ENCODE data around the gene OR2A25.
"Not testable (repeated sequence)": the region's sequence is repeated elsewhere in the genome, so short reads cannot be mapped to it uniquely, and the experiment has no call there.

OR2A25 gene, protein sequence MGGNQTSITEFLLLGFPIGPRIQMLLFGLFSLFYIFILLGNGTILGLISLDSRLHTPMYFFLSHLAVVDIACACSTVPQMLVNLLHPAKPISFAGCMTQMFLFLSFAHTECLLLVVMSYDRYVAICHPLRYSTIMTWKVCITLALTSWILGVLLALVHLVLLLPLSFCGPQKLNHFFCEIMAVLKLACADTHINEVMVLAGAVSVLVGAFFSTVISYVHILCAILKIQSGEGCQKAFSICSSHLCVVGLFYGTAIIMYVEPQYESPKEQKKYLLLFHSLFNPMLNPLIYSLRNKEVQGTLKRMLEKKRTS

DNA sequence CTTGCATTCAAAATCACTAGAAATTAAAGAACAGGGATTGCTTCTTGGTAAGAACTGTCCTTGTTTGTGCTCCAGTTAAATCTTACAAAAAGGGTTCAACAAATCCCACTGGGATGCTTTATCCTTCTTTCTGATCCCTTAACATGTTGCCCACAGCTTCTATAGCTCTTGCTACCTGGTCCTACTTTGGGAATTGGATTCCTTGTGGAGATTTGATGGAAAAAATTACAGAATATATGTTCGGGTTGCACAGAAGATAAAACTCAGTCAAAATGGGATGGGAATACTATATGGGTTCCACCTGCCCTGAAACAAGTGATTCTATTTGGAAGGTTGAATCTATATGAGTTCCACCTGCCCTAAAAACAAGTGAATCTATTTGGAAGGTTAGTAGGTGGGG, at the start of gene OR2A25:
TSS of gene OR2A25 (plus strand) at position 301 of the 400 bp plus-strand sequence. CDS start 4,409 bp downstream, outside the sequence.
- no peak for DNase-seq

DNA sequence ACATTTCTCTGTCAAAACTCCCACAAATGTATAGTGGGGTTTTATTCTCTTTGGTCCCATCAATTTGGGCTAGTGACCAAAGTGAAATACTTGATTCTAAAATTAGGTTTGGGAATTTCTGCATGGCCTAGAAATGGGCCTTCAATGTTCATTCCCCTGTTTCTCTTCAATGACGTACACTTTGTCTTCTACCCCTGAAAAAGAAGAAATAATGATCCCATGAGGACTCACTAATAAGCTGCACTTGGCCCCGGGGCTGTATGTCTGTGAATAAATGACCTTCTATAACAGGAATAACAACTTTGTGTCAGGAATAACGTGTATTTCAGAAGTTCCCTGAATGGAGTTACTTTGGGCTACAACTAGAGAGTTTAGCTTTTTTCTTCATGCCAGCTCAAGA, 49.3 kb upstream of the OR2A25 start:
- DNase-seq, result no peak

DNA sequence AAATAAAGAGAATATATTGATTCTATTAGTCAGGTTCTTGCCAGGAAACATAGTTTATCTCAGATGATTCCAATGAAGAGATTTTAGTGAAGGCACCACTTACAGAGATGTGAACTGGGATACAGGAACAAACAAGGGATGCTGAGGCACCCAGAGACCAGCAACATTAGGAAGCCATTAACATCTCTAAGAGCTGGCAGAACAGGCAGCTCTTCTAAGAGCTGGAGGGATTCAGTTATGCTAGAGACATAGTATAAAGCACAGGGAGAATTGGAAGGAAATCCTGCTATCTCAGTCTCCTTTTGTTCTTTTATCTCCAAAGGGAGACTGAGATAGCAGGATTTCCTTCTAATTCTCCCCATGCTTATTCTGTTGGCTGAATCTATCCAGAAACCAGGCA, 47.4 kb upstream of the OR2A25 start:
- no peak for DNase-seq

DNA sequence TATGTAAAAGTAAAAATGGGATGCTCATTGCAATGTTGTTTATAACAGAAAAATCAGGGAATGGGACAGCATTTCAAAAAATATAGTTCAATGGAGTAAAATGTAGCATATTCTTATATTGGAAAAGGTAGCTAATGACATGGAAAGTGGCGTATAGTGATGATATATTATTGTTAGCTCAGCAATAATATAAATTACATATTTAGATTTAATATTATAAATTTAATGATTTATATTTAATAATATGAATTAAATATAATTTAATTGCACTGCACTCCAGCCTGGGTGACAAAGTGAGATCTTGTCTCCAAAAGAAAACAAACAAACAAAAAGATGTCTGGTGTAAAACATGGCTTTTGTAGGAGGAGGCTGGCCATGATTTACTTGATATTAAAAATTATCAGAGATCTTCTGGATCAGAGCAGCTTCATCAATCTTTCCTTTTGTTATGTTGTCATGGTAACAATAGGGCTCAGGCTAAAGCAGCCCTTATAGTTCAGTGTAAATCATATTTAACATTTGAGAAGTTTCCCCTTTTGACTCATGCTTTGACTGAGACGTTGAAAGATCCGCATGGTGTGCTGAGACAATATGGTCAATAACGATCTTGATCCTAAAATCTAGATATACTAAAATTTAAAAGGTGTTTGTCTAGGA, 46.3 kb upstream of the OR2A25 start:
- no peak for DNase-seq

DNA sequence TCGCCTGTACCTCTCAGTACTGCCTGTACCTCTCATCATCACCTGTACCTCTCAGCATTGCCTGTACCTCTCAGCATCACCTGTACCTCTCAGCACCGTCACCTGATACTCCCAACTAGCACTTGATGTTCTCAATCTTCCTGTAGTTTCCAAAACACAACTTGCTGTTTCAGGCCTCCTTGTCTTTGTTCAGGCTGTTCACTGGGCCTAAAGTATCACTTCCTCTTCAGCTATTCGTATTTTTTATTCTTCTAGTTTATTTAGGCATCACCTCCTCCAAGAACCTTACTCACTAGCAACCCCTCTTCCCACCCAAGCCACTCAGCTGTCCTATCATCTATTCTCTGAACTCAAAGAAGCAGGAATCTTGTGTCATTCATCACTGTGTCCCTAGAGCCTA, 45.4 kb upstream of the OR2A25 start:
- DNase-seq, result no peak

DNA sequence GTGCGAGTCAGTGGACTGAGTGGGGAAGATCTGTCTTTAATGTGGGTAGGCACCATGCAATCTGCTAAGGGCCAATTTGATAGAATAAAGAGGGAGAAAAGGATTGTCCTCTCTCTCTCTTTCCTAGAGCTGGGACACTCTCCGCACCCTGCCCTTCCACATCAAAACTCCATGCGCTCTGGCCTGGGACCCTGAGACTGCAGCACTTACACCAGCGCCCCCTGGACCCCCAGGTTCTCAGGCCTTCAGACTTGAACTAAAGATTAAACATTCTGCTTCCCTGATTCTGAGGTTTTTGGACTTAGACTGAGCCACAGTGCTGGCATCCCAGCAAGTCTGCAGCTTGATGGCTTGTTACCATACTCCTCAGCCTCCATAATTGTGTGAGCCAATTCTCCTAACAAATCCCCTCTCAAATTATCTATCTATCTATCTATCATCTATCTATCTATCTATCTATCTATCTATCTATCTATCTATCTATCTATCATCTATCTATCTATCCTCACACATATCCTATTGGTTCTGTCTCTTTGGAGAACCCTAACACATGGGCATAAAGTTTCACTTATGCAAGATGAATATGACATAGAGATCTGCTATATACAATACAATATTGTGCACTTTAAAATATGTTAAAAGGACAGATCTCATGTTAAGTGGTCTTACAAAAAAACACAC, 43.3 kb upstream of the OR2A25 start:
- no peak for DNase-seq

DNA sequence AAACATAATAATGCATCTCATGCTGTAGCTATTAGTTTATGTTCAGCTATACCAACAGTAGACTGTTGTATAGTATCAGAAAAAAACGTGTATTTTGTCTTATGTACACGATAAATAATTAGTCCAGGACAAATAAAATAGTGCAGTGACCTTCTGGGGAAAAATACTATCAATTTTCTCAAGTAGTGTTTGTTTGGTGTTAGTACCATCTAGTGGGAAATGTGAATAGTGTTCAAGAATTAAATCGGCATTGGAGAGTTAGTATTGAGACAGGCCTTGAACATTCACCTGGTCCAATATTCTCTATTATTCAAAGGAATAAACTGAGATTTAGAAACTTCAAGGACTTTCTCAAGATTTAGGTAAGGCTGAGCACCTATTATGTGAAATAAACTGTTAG, 42.5 kb upstream of the OR2A25 start:
- DNase-seq, result no peak

DNA sequence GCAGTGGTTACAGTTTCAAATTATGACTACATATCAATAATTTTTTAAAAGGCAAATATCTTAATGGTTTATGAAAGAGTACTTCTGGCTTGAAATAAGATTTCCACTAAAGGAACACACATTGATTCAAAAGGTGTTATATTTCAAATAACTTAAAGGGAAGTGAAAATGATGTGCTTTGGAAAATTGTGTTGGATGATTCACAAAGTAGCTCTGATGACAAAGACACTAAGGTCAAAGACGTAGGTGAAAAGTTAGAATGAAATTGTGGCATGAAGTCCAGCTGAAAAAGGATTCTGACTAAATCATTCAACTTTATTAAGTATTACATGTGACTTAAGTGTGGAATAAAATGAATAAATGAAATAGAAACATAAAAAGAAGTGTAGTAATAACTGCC, 41.6 kb upstream of the OR2A25 start:
- no peak for DNase-seq

DNA sequence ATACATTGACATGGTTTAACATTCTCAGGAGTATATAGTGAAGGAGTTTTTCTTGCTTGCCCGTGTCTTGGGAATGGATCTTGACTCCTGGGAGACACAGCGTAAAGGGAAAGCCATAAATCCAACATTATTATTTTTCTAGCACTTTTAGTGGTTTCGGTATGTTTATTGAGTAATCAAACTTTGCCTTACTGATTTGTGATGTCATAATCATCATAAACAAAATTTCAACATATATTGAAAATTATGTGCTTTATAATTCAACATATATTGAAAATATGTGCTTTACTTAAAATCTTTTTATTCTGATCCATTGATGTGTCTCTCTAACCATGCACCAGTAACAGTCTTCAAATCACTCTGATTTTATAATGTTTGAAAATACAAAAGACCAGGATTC, 41.1 kb upstream of the OR2A25 start:
- no peak for DNase-seq

DNA sequence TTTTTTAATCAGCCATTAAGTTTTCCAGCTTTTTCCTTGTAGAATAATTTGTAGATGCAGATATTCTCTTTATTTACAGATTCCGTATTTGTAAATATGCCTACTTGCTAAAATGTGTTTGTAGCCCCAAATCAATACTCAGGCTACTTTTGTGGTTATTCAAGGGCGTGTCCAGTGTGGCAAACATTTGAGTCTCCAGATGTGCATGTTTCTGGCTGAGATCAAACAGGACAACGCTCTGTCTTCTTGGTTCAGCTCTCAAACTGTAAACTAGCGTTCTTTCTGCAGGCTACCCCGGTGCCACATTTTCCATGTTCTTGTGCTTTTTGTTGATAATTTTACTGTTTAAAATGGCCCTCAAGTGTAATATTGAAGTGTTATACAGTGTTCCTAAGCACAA, 37.1 kb upstream of the OR2A25 start:
- no peak for DNase-seq

DNA sequence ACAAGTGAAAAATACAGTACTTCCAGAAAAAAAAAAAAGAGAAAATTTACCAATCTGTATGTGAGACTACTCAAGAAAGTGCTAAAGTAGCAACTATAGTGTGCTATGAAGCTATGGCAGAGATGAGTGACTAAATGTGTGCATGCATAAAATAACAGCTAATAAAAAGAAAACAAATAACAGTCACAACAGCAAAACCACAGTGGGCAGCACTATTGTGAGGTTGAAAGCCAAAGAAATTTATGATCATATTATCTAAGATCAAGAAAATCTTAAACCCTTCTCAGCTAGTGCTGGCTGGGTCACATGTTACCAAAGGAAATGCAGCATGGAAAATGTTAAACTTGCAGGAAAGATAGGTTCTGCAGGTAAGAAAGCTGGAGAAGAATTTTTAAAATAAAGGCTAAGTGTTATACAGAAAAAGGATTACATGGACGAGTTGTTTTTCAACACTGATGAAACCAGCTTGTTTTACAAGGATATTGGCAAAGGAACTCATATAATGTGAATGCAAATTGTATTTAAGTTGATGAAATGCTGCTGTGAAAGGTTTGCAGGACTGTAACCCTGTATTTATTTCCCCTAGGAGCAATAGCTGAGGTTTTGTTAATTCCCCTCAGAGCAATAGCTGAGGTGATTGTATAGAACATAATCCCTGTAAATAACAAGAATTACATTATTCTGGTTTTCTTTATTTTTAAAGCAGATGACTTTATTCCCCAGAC, 36.5 kb upstream of the OR2A25 start:
- no peak for DNase-seq

DNA sequence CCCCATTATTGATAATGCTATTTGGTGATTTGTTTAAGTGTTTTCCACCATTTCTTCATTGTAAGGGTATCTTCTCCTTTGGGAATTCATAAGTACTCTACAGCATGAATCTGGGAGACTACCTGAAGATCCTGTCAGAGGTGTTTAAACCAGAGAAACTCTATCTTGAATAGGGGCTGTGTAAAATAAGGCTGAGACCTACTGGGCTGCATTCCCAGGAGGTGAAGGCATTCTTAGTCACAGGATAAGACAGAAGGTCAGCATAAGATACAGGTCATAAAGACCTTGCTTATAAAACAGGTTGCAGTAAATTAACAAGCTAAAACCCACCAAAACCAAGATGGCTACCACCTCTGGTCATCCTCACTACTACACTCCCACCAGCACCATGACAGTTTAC, 34.2 kb upstream of the OR2A25 start:
- DNase-seq, result no peak

DNA sequence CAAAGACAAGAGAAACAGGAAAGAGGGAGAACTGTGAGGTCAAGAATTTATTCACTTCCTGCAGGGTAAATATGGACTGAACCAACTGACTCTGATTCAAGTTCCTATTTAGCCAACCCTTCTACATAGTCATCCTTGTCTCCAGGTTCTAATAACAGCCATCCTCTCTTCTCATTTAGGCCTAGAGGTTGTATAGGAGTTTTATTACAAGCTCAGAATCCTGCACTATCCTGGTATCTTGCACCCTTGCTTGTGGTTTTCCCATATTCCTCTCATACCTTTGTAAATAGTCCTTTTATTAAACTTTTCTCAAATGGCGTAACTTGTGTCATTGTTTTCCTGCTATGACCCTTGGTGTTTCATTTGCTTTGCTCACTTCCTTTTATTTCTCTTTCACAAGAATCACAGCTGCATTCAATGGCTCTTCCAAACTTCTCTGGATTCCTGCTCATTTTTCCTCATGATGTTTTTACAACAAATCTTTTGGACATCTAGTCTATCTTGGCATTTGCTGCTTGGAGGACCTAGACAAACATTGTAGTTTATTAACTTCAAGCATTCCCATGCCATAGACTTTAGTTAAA, 33.2 kb upstream of the OR2A25 start:
- DNase-seq, result no peak

DNA sequence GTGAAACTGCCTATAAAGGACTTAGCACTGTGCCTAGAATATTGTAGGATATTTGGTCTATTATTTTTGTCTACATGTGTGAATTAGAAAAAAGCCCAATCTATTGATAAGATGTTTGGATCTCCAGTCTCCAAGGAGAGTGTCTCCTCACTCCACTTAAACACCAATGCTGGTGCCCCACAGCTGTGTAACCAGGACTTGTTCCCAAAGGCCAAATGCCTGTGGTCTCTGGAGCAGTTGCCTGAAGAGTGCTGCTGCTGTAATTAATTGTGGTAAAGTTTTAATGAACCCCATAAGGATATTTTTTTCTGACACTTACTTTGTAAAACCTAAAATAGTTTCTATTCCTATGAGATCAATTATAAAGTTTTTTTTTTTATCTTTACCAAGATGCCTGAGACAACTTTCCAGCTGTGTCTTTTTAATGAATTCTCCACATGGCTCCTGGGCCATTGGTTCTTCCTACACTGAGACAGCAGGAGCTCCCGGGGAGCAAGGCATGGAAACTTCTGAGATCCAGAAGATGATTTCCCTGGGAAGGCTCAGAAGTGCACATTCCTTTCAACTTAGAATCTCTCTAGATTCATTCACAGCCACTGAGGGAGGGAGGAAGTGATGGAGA, 32.1 kb upstream of the OR2A25 start:
- no peak for DNase-seq

DNA sequence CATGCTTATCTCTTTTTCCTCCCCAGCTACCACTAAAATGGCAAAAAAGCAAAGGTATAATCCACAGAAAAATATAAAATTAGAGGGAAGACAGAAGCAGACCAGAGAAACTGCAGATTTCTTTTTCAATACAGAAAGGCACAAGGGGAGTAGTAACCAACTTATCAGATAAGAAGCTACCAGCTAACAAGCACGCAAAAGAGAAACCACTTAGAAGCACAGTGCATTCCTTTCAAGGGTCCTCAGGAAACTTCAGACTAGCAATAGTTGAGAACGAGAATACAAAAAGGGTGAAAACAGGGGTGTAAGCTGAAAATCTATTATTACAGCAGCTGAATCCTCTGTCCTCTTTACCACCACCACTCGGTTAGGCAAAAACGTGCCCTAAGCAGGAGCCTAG, 30.7 kb upstream of the OR2A25 start:
- no peak for DNase-seq

DNA sequence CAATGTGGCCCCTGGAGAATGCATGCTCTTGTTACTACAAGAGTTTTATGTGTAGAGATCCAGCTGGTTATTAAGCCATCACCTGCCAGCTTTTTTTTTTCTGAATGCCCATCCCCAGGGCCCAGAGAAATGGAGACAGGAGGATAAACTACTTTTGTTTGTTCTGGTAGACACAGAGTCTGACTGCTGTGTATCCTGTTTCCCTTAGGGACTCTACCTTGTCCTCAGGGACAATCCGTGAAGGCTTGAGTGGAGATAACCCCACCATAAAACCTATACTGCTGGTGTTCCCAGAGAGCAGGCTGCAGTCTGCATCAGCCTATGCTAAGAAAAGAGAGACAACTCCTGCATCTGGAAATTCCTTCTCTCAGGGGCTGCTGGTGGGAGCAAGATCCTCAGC, 21.0 kb upstream of the OR2A25 start, which contains the start of gene OR2A5:
TSS of gene OR2A5 (plus strand) at position 301 of the 400 bp plus-strand sequence. CDS start 1,454 bp downstream, outside the sequence.
- DNase-seq, result no peak

DNA sequence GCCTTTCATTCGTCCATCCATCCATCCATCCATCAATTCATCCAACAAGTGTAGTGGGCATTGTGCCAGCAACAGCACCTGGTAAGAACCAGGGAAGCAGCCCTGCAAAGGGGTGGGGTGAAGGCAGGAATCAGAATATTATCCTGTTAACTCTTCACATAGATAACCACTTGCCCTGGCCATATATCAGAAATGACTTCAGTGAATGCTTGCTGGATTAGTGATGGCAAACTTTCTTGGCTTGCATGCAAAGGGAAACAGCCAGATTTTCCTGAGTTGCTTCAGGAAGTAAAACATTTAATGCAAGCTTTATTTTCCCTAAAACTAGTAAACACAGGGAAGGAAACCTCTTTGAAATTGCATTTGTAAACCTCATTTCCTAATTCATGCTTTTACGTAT, 20.1 kb upstream of the OR2A25 start:
- no peak for DNase-seq

DNA sequence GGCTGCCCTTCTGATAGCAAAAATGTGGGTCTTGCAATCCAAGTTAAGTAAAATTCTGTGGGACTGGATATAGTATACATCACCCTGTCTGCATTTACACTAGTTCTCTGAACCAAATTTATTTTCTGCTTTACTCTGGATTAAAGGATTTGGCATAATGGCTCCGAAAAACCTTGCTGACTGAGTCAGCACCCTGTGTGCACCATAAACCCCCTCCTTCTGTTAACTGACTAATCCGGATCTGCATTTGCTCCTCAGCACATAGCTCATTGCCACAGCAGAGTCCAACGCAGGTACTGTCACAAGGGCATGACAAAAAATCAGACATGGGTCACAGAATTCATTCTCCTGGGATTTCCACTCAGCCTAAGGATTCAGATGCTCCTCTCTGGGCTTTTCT, 19.5 kb upstream of the OR2A25 start:
- no peak for DNase-seq

DNA sequence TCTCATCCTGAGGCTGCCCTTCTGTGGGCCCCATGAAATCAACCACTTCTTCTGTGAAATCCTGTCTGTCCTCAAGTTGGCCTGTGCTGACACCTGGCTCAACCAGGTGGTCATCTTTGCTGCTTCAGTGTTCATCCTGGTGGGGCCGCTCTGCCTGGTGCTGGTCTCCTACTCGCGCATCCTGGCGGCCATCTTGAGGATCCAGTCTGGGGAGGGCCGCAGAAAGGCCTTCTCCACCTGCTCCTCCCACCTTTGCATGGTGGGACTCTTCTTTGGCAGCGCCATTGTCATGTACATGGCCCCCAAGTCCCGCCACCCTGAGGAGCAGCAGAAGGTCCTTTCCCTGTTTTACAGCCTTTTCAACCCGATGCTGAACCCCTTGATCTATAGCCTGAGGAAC, 18.7 kb upstream of the OR2A25 start:
- DNase-seq, result not testable (repeated sequence)

DNA sequence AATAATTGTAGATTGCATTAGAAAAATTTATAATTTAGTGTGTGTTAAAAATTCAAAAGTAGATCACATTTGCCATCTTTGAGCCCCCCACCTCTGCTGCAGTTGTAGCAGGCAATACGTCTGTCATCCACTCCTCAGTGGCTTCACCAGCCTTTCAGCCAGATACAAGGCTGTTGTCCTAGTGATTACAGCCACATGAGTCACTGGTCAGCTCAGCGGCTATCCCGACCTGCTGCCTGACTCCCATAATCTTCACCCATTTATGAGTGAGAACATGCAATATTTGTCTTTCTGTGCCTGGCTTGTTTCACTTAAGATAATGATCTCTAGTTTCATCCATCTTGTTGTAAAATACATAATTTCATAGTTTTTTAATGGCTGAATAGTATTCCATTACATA, 11.7 kb upstream of the OR2A25 start:
- DNase-seq, result no peak

DNA sequence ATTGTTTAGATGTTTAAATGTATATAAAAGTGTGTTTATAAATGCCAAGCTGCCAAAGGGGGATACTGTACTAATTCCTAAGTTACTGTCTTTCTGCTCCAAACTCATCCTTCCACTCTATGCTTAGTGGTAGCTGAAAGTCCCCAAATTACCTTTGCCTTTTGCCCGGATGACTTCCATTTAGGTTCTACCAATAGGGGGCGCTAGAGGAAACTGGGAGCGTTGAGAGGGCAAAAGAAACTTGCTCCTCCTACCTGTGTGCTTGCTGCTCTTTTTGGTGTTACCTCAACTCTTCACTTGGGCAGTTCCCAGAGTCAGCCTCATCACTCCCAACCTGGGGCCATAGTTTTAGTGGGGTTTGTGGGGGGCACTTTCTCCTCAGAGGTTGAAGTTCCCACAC, 5.9 kb upstream of the OR2A25 start:
- no peak for DNase-seq

DNA sequence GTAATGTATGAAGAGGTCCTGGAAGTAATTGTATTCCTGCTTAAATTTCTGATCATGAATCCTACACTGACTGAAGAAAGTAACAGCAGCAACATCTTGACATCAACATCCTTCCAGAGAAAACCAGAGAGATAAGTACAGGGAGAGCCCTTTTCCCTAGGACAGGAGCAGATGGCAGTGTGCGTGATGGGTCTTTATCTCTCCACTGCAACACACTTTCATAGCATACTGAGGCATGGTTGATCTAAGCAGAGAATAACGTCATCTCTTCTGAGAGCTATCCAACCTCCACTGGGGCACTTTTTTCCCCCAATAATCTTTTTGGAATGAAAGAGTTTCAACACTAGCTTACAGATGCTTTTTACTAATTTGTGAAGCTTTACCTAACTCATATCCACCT, 342 bp downstream of the OR2A25 start:
- DNase-seq, result no peak

DNA sequence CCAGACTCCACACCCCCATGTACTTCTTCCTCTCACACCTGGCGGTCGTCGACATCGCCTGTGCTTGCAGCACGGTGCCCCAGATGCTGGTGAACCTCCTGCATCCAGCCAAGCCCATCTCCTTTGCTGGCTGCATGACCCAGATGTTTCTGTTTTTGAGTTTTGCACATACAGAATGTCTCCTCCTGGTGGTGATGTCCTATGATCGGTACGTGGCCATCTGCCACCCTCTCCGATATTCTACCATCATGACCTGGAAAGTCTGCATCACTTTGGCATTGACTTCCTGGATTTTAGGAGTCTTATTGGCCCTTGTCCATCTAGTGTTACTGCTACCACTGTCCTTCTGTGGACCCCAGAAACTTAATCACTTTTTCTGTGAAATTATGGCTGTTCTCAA, 4.8 kb downstream of the OR2A25 start:
- DNase-seq, result no peak
